ENCODE results near the gene MAGI2.

The MAGI2 gene

GRCh38 chr7:78222001-78222751 is 1231.3 kb downstream of the MAGI2 start:
- DNase-seq (ENCODE audit: low spot score), result no peak

GRCh38 chr7:78220754-78221153 is 1232.7 kb downstream of the MAGI2 start:
- DNase-seq (ENCODE audit: low spot score), result no peak

- no peak for DNase-seq (ENCODE audit: low spot score)
Observed at GRCh38 chr7:78218876-78219275, 1234.6 kb downstream of the MAGI2 start.

GRCh38 chr7:78218051-78218450 is 1235.4 kb downstream of the MAGI2 start:
- DNase-seq (ENCODE audit: low spot score), result no peak

- DNase-seq (ENCODE audit: low spot score), result no peak
Observed at GRCh38 chr7:78215199-78215598, 1238.3 kb downstream of the MAGI2 start.

- no peak for DNase-seq (ENCODE audit: low spot score)
Observed at GRCh38 chr7:78213402-78213801, 1240.1 kb downstream of the MAGI2 start.

- DNase-seq (ENCODE audit: low spot score), result no peak
Observed at GRCh38 chr7:78212476-78213060, 1240.9 kb downstream of the MAGI2 start.

- DNase-seq (ENCODE audit: low spot score), result no peak
Observed at GRCh38 chr7:78207269-78207668, 1246.2 kb downstream of the MAGI2 start.

GRCh38 chr7:78206769-78207168 is 1246.7 kb downstream of the MAGI2 start:
- DNase-seq (ENCODE audit: low spot score), result no peak

GRCh38 chr7:78203042-78203720 is 1250.3 kb downstream of the MAGI2 start:
- DNase-seq (ENCODE audit: low spot score), result no peak

GRCh38 chr7:78198756-78199155 is 1254.7 kb downstream of the MAGI2 start:
- no peak for DNase-seq (ENCODE audit: low spot score)

- DNase-seq (ENCODE audit: low spot score), result no peak
Observed at GRCh38 chr7:78197447-78197846, 1256.0 kb downstream of the MAGI2 start.

- no peak for DNase-seq (ENCODE audit: low spot score)
Observed at GRCh38 chr7:78195281-78195680, 1258.2 kb downstream of the MAGI2 start.

- no peak for DNase-seq (ENCODE audit: low spot score)
Observed at GRCh38 chr7:78194611-78195010, 1258.9 kb downstream of the MAGI2 start.

GRCh38 chr7:78191475-78192079 is 1261.9 kb downstream of the MAGI2 start:
- no peak for DNase-seq (ENCODE audit: low spot score)

GRCh38 chr7:78189762-78190161 is 1263.7 kb downstream of the MAGI2 start:
- DNase-seq (ENCODE audit: low spot score), result no peak

- no peak for DNase-seq (ENCODE audit: low spot score)
Observed at GRCh38 chr7:78185149-78185745, 1268.2 kb downstream of the MAGI2 start.

GRCh38 chr7:78184299-78184698 is 1269.2 kb downstream of the MAGI2 start:
- no peak for DNase-seq (ENCODE audit: low spot score)

- no peak for DNase-seq (ENCODE audit: low spot score)
Observed at GRCh38 chr7:78179827-78180477, 1273.5 kb downstream of the MAGI2 start.

- no peak for DNase-seq (ENCODE audit: low spot score)
Observed at GRCh38 chr7:78179211-78179610, 1274.3 kb downstream of the MAGI2 start.

- no peak for DNase-seq (ENCODE audit: low spot score)
Observed at GRCh38 chr7:78178319-78178718, 1275.1 kb downstream of the MAGI2 start.

- no peak for DNase-seq (ENCODE audit: low spot score)
Observed at GRCh38 chr7:78176171-78176570, 1277.3 kb downstream of the MAGI2 start.
